SU-DHL-6 (cell line): ENCODE data around the gene ARHGAP5.

Experiments
- H2AFZ ChIP-seq: fragments of 200-600 bp; sonication (generic); 2 replicates; pipeline ENCODE4 v1.6.1; 2014; ENCODE audit warnings: low read depth, mild to moderate bottlenecking, moderate library complexity, mixed read lengths, antibody characterized with exemption, low read length; ENCODE audit not compliant: severe bottlenecking
- H3F3A ChIP-seq: fragments of 200-600 bp; shearing (Covaris generic); 2 replicates; pipeline ENCODE4 v1.6.0; 2016; ENCODE audit warnings: antibody characterized with exemption, mild to moderate bottlenecking; ENCODE audit not compliant: insufficient read depth
- H3K27ac ChIP-seq: fragments of 200-600 bp; sonication (generic); 2 replicates; pipeline ENCODE4 v1.5.1; 2016; ENCODE audit warnings: low read depth, mild to moderate bottlenecking, low read length, moderate library complexity, mixed read lengths
- H3K27me3 ChIP-seq: fragments of 200-600 bp; sonication (generic), shearing (Covaris generic); 2 replicates; pipeline ENCODE4 v1.6.0; 2014; ENCODE audit warnings: mild to moderate bottlenecking, low read length
- H3K36me3 ChIP-seq: fragments of 200-600 bp; sonication (generic); 2 replicates; pipeline ENCODE4 v1.6.1; 2014; ENCODE audit warnings: mild to moderate bottlenecking, low read length, mixed read lengths
- H3K4me2 ChIP-seq: fragments of 300-600, 200-600 bp; shearing (Covaris generic), sonication (generic); 2 replicates; pipeline ENCODE4 v1.6.0; 2014; ENCODE audit warnings: low read length, low read depth, mild to moderate bottlenecking; ENCODE audit not compliant: poor library complexity, severe bottlenecking
- H3K4me3 ChIP-seq: fragments of 200-600 bp; sonication (generic); 2 replicates; pipeline ENCODE4 v1.5.1; 2014; ENCODE audit warnings: antibody characterized with exemption, low read length, mild to moderate bottlenecking, mixed read lengths; ENCODE audit not compliant: insufficient read depth, poor library complexity, severe bottlenecking
- H3K79me2 ChIP-seq: fragments of 200-600 bp; sonication (generic); 2 replicates; pipeline ENCODE4 v1.6.1; 2014; ENCODE audit warnings: mild to moderate bottlenecking, low read length, moderate library complexity; ENCODE audit not compliant: insufficient read depth
- H3K9ac ChIP-seq: fragments of 200-600 bp; sonication (generic); 2 replicates; pipeline ENCODE4 v1.7.0; 2014; ENCODE audit warnings: mild to moderate bottlenecking, low read length
- H3K9me2 ChIP-seq: fragments of 200-600 bp; sonication (generic); replicated peaks from 2 replicates; pipeline ENCODE4 v1.6.1; 2014; ENCODE audit warnings: low read length; ENCODE audit not compliant: insufficient read depth
- H3K9me3 ChIP-seq: fragments of 200-600 bp; sonication (generic); 2 replicates; pipeline ENCODE4 v1.6.1; 2014; ENCODE audit warnings: low read length, mixed read lengths; ENCODE audit not compliant: insufficient read depth
- H4K20me1 ChIP-seq: fragments of 200-600 bp; sonication (generic); 2 replicates; pipeline ENCODE4 v1.6.1; 2014; ENCODE audit warnings: low read depth, mild to moderate bottlenecking, antibody characterized with exemption, low read length, moderate library complexity, mixed read lengths
- CTCF ChIP-seq: fragments of 200-600 bp; sonication (generic); IDR thresholded peaks from one replicate; pipeline ENCODE4 v1.5.1; 2017; ENCODE audit warnings: antibody characterized with exemption, mild to moderate bottlenecking, low read length, moderate library complexity; ENCODE audit not compliant: insufficient read depth, poor library complexity, severe bottlenecking
- EZH2phosphoT487 ChIP-seq: fragments of 200-600 bp; sonication (generic), shearing (Covaris generic); conservative IDR thresholded peaks from 2 replicates; pipeline ENCODE4 v1.6.1; 2018; ENCODE audit warnings: mild to moderate bottlenecking, antibody characterized with exemption, low read length, moderate library complexity, mixed read lengths

The ARHGAP5 gene

DNA sequence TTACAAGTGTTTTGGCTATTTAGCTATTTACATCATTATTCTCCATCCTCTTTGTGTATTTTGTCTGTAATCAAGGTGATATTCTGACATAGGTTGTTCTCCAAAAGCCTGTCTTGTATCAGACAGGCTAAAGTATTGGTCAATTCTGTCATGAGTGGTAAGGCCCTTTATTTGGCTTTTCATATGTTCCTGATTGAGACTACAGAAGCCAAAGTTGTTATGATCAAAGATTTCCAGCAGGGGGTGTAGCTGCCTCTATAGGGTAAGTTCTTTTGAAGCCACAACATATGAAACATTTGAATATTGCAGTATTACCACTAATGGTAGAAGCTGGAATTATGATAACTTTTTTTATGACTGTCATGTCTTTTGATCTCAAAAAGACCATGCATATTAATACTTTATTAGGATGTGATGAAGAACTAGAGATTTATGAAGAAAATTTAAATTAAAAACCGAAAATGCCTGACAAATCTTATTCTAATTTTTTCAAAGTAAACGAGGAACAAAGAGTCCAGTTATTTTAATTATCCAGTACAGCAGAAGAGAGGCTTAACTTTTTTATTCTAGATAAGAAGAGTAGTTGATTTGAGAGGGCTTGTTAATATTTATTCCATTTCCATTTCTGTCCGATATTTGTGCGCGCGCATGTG lies 3.4 kb upstream of the ARHGAP5 start:
- Histone ChIP-seq H3K27ac (no peak overlapping the region), H3F3A (peaks cover 15% of the 10 kb centered on the region; the same call in 1 of the 2 replicates), H3K27me3 (no peaks in the 10 kb centered on the region), H3K4me3 (no peak overlapping the region), H3K36me3 (no peaks in the 10 kb centered on the region), H3K9ac (no peak overlapping the region), H2AFZ (no peak overlapping the region), H3K9me3 (no peaks in the 10 kb centered on the region), H4K20me1 (peaks cover 3% of the 10 kb centered on the region; the same call in 1 of the 2 replicates), H3K79me2 (no peaks in the 10 kb centered on the region), H3K4me2 (no peak overlapping the region), H3K9me2 (no peaks in the 10 kb centered on the region)
- peak; percentile 35 for TF ChIP-seq CTCF
- no peak for TF ChIP-seq EZH2phosphoT487

DNA sequence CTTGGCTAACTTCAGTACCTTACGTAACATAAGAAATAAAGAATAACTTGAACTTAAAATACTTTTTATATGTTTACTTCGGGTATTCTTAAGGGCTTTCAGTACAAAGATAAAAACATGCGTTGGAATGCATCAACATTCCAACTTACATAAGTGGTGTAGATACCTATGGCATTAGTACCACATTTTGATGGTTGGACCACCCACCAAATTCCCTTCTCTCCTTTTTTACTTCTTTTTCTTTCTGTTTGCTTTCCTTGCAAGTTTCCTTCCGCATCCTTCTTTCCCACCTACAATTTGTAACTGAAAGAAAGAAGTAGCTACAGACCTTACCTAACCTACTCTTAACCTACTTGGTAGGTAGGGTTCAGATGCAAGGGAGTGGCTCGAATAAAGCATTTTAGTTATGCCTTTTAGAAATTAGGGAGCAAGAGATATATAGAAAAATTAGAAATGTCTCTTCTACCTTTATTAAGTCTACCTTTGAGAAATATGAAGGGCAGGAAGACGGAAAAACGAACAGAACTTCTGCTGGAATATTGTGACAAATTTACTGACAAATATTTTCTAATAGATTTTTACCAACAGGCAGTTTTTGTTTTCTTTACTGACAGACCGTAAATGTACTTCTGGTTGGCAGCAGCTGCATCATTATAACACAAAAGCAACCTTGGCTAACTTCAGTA lies 2.1 kb upstream of the ARHGAP5 start:
- no peak overlapping the region for H3K27ac ChIP-seq
- peaks cover 15% of the 10 kb centered on the region; the same call in 1 of the 2 replicates for H3F3A ChIP-seq
- TF ChIP-seq CTCF (no peak), EZH2phosphoT487 (no peak)
- H3K9me2 ChIP-seq, result no peaks in the 10 kb centered on the region
- H3K9me3 ChIP-seq, result no peaks in the 10 kb centered on the region
- H3K27me3 ChIP-seq, result no peaks in the 10 kb centered on the region
- H3K9ac ChIP-seq, result no peak overlapping the region
- peaks cover 7% of the 10 kb centered on the region for H4K20me1 ChIP-seq
- H3K4me3 ChIP-seq, result no peak overlapping the region
- no peak overlapping the region for H3K4me2 ChIP-seq
- no peak overlapping the region for H2AFZ ChIP-seq
- no peaks in the 10 kb centered on the region for H3K36me3 ChIP-seq
- H3K79me2 ChIP-seq, result no peaks in the 10 kb centered on the region

DNA sequence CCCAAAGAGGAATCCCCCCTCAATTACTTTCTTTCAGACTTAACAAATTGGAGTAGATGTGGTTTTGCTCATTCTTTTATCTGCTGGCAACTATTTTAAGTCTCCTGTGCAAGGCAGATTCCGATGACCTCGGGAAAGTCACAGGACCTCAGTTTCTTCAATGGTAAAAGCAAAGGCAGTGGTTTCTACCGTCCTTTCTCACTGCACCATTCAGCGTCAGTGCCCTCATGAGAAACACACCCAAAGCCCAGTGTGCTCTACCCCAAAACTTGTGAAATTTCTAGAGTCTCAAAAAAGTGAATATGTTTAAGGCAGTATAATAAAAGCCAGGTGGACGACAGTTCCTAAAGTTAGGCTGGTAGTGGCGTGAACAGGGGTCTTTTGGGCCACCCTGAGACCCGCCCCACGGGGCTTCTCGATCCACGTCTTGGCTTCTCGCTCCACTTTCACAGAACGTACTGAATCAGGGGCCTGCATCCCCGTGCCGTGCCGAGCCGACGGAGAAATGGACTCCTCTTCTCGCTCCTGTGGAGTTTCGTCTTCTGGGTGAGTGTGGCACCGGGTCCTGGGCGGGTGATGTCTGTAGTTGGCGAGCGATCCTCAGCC lies 1.3 kb upstream of the ARHGAP5 start:
- Histone ChIP-seq H3K9ac (peak overlapping the region; percentile 64), H3K4me3 (peak overlapping the region; percentile 83), H3K36me3 (no peaks in the 10 kb centered on the region), H2AFZ (peak overlapping the region; percentile 99), H3K27me3 (no peaks in the 10 kb centered on the region), H3K9me3 (no peaks in the 10 kb centered on the region), H3K27ac (no peak overlapping the region), H4K20me1 (peaks cover 7% of the 10 kb centered on the region), H3K9me2 (no peaks in the 10 kb centered on the region), H3K79me2 (no peaks in the 10 kb centered on the region), H3F3A (peaks cover 15% of the 10 kb centered on the region; the same call in 1 of the 2 replicates), H3K4me2 (peak overlapping the region; percentile 66)
- TF ChIP-seq CTCF (no peak), EZH2phosphoT487 (no peak)
